CD4-positive, alpha-beta T cell (primary cell): ENCODE results near the gene RBPJL. TPM values are rescaled to one million over a fixed set of nuclear protein-coding genes. Genes with fewer than 3 reads are reported as not detected.

Source experiments
- ATAC-seq: fragments of 200-7000 bp; cut with Tn5 transposase; one replicate; pipeline ENCODE4 v1.10.0; 2022; ENCODE audit warnings: mild to moderate bottlenecking; ENCODE audit not compliant: poor library complexity
- CTCF ChIA-PET: fragments of 350-600 bp; sonication (Branson Sonifier 250); formaldehyde crosslinking; loops from one replicate; lab custom pipeline; 2021; ENCODE audit warnings: antibody characterized with exemption, inconsistent platforms; lab: Charles Lee
- POLR2A ChIA-PET: fragments of 350-600 bp; sonication (Branson Sonifier 250); formaldehyde crosslinking; loops from one replicate; lab custom pipeline; 2021; ENCODE audit warnings: antibody characterized with exemption, inconsistent platforms; lab: Charles Lee
- DNase-seq, 14 experiments: peaks; one replicate each; pipeline ENCODE4 v3.0.0-alpha.2; 2013 to 2020; ENCODE audit warnings: mixed read lengths in 2 of 14
- H3K27ac ChIP-seq, 2 donors: one replicate each; pipeline versions ENCODE4 v1.5.1 to v1.7.0; 2013; ENCODE audit warnings: low read length in 2 of 2, low read depth in 1 of 2, mild to moderate bottlenecking in 1 of 2
- H3K27me3 ChIP-seq, 2 experiments: 1 replicate in 1 of 2; 2 replicates in 1 of 2; pipeline versions ENCODE4 v1.6.1 to v1.7.0; 2013; ENCODE audit warnings: low read length in 2 of 2, control low read depth in 1 of 2, mild to moderate bottlenecking in 1 of 2, moderate library complexity in 1 of 2; ENCODE audit not compliant: insufficient read depth in 2 of 2, control insufficient read depth in 1 of 2
- H3K36me3 ChIP-seq: one replicate; pipeline ENCODE4 v1.6.1; 2013; ENCODE audit warnings: low read length, control low read depth; ENCODE audit not compliant: insufficient read depth
- H3K4me1 ChIP-seq: one replicate; pipeline ENCODE4 v1.6.1; 2013; ENCODE audit warnings: low read length, control low read depth; ENCODE audit not compliant: insufficient read depth
- H3K4me3 ChIP-seq: one replicate; pipeline ENCODE4 v1.5.1; 2013; ENCODE audit warnings: mild to moderate bottlenecking, low read length, moderate library complexity
- H3K9me3 ChIP-seq, 2 experiments: 1 replicate in 1 of 2; 2 replicates in 1 of 2; pipeline versions ENCODE4 v1.6.1 to v1.7.0; 2013; ENCODE audit warnings: low read length in 2 of 2, mild to moderate bottlenecking in 2 of 2, control low read depth in 1 of 2, moderate library complexity in 1 of 2; ENCODE audit not compliant: control insufficient read depth in 1 of 2, insufficient read depth in 1 of 2
- H3K27ac Mint-ChIP-seq: one replicate; pipeline ENCODE4 v1.8.0; 2020; ENCODE audit warnings: mixed read lengths
- H3K27me3 Mint-ChIP-seq: one replicate; pipeline ENCODE4 v1.8.0; 2021; ENCODE audit warnings: mixed read lengths
- H3K36me3 Mint-ChIP-seq: one replicate; pipeline ENCODE4 v1.8.0; 2021; ENCODE audit warnings: low read depth, mixed read lengths
- H3K4me1 Mint-ChIP-seq: one replicate; pipeline ENCODE4 v1.8.0; 2021; ENCODE audit warnings: low read depth, mixed read lengths
- H3K4me3 Mint-ChIP-seq: one replicate; pipeline ENCODE4 v1.8.0; 2020; ENCODE audit warnings: mild to moderate bottlenecking, mixed read lengths
- H3K9me3 Mint-ChIP-seq: one replicate; pipeline ENCODE4 v1.8.0; 2020; ENCODE audit warnings: mixed read lengths
- CTCF ChIP-seq: fragments of 200-600 bp; IDR thresholded peaks from one replicate; pipeline ENCODE4 v1.8.0; 2022; ENCODE audit warnings: antibody characterized with exemption, mild to moderate bottlenecking
- intact Hi-C, 2 experiments: fragments of 100-400 bp; cut with DNase I in 1 of 2; cut with micrococcal nuclease in 1 of 2; formaldehyde crosslinking; loops; one replicate each; pipeline versions ENCODE4 v1.15.1 to v1.9.0; 2023 to 2025; cut with DNase I, micrococcal nuclease
- total RNA-seq, 174 experiments: library from RNA in 2 of 174; stranded (reverse) in 2 of 174; gene quantifications; one replicate each; pipeline ENCODE4 v1.2.3 and lab custom pipeline; 2021 to 2026

RBPJL gene
- total RNA-seq, 2 experiments from 2014 or later: not detected

- ChIA-PET POLR2A (interaction anchor here (1.3 to 2.3 kb wide), 2 partner anchors 69 to 83 kb away, joined by 3 to 10 read pairs; no protein-coding TSS in a partner anchor), CTCF (interaction anchor here (5.3 kb wide), 1 partner anchor 70 kb away, joined by 29 read pairs; no protein-coding TSS in a partner anchor)
- TF ChIP-seq CTCF: no peak
- no peak overlapping the region for H3K4me3 Mint-ChIP-seq
- H3K9me3 ChIP-seq: no peaks in the 10 kb centered on the region
- H3K36me3 Mint-ChIP-seq: peaks cover 52% of the 10 kb centered on the region
- intact Hi-C loops: loop anchor here in 1 of 2 experiments (5.0 kb wide), 1 partner anchor 480 kb away; the partner anchor contains the start of gene YWHAB
- ATAC-seq (no peak), DNase-seq (no peak)
- no peaks in the 10 kb centered on the region for H3K9me3 Mint-ChIP-seq
- H3K27ac ChIP-seq: no peak overlapping the region
- no peaks in the 10 kb centered on the region for H3K27me3 ChIP-seq
- H3K4me3 ChIP-seq: no peak overlapping the region
- no peaks in the 10 kb centered on the region for H3K27me3 Mint-ChIP-seq
- H3K36me3 ChIP-seq: peaks cover 36% of the 10 kb centered on the region
- H3K4me1 Mint-ChIP-seq: peaks cover 76% of the 10 kb centered on the region
- H3K27ac Mint-ChIP-seq: no peak overlapping the region
- H3K4me1 ChIP-seq: peaks cover 62% of the 10 kb centered on the region
These were observed 60.5 kb downstream of the RBPJL start for GRCh38 chr20:45367126-45367525.

Other genes starting within 250 kb of the RBPJL start
- gene KCNS1, start 205.7 kb upstream of the RBPJL start, total RNA-seq: not detected
- gene WFDC5, start 191.7 kb upstream of the RBPJL start, total RNA-seq: not detected
- gene WFDC12, start 182.4 kb upstream of the RBPJL start, total RNA-seq: not detected
- gene PI3, start 131.9 kb upstream of the RBPJL start, total RNA-seq: not detected
- gene SEMG1, start 99.8 kb upstream of the RBPJL start, total RNA-seq: not detected
- gene SEMG2, start 85.5 kb upstream of the RBPJL start, total RNA-seq: not detected
- gene SLPI, start 52.3 kb upstream of the RBPJL start, total RNA-seq: not detected
- not detected for gene MATN4, start 1.5 kb downstream of the RBPJL start, total RNA-seq
- 1 to 10 TPM; 1.0 to 1.1 TPM for gene SDC4, start 41.6 kb downstream of the RBPJL start, total RNA-seq
- 100 to 1,000 TPM in 1 of 2 experiments, 10 to 100 TPM in 1; 94.8 to 107 TPM for gene SYS1, start 56.3 kb downstream of the RBPJL start, total RNA-seq
- gene TP53TG5, start 71.5 kb downstream of the RBPJL start, total RNA-seq: under 1 TPM in 1 of 2 experiments, not detected in 1; 0.36 TPM
- gene DBNDD2, start 101.4 kb downstream of the RBPJL start, total RNA-seq: 10 to 100 TPM; 13.2 to 15.7 TPM
- gene PIGT, start 109.3 kb downstream of the RBPJL start, total RNA-seq: 100 to 1,000 TPM; 157 to 163 TPM
- not detected for gene WFDC2, start 162.9 kb downstream of the RBPJL start, total RNA-seq
- not detected for gene SPINT3, start 208.8 kb downstream of the RBPJL start, total RNA-seq
- gene WFDC6, start 232.6 kb downstream of the RBPJL start, total RNA-seq: not detected
- gene EPPIN, start 240.6 kb downstream of the RBPJL start, total RNA-seq: not detected